ENCODE data around the gene LMAN2L.

Gene LMAN2L

GRCh38 chr2:96751800-96752199 lies 11.9 kb upstream of the LMAN2L start:
- no peak for TF ChIP-seq SPI1 (IDR thresholded peaks at IDR 0.05; ENCODE audit: borderline replicate concordance, low read depth)
- no peak for TF ChIP-seq REST (IDR thresholded peaks at IDR 0.05; ENCODE audit: insufficient replicate concordance, low read depth)
- TF ChIP-seq CTCF (IDR thresholded peaks at IDR 0.05; ENCODE audit: insufficient read depth, low read length): no peak
- TF ChIP-seq GABPA (IDR thresholded peaks at IDR 0.05; ENCODE audit: low read depth): no peak
- no peak for TF ChIP-seq POLR2AphosphoS5 (IDR thresholded peaks at IDR 0.05; ENCODE audit: low read depth)
- H3K4me3 ChIP-seq (replicated peaks; ENCODE audit: insufficient read depth, low read length): no peak overlapping the region
- DNase-seq (ENCODE audit: low read depth in 1 of 2, low spot score in 1 of 2): no peak

GRCh38 chr2:96747061-96747617 lies 7.3 kb upstream of the LMAN2L start:
- TF ChIP-seq GABPA (IDR thresholded peaks at IDR 0.05; ENCODE audit: low read depth): no peak
- no peak for TF ChIP-seq SPI1 (IDR thresholded peaks at IDR 0.05; ENCODE audit: borderline replicate concordance, low read depth)
- no peak for TF ChIP-seq CTCF (IDR thresholded peaks at IDR 0.05; ENCODE audit: insufficient read depth, low read length)
- no peak for TF ChIP-seq POLR2AphosphoS5 (IDR thresholded peaks at IDR 0.05; ENCODE audit: low read depth)
- TF ChIP-seq REST (IDR thresholded peaks at IDR 0.05; ENCODE audit: insufficient replicate concordance, low read depth): no peak
- Histone ChIP-seq H3K27me3 (ENCODE audit: insufficient read depth, poor library complexity, severe bottlenecking) (no peaks in the 10 kb centered on the region), H3K4me3 (replicated peaks; ENCODE audit: insufficient read depth, low read length) (no peak overlapping the region), H3K27ac (replicated peaks) (no peak overlapping the region)
- DNase-seq (ENCODE audit: low read depth in 1 of 2, low spot score in 1 of 2): no peak

More at GRCh38 chr2:96751800-96752199, 11.9 kb upstream of the LMAN2L start:
- H3K27ac ChIP-seq (replicated peaks): no peak overlapping the region
- no peaks in the 10 kb centered on the region for H3K27me3 ChIP-seq (ENCODE audit: insufficient read depth, poor library complexity, severe bottlenecking)

- Histone ChIP-seq H3K4me3 (replicated peaks; ENCODE audit: insufficient read depth, low read length) (peak overlapping the region; percentile 93), H3K27ac (replicated peaks) (peak overlapping the region; percentile 83), H3K27me3 (ENCODE audit: insufficient read depth, poor library complexity, severe bottlenecking) (no peaks in the 10 kb centered on the region)
- no peak for TF ChIP-seq GABPA (IDR thresholded peaks at IDR 0.05; ENCODE audit: low read depth)
- TF ChIP-seq POLR2AphosphoS5 (IDR thresholded peaks at IDR 0.05; ENCODE audit: low read depth): no peak
- TF ChIP-seq REST (IDR thresholded peaks at IDR 0.05; ENCODE audit: insufficient replicate concordance, low read depth): no peak
- TF ChIP-seq CTCF (IDR thresholded peaks at IDR 0.05; ENCODE audit: insufficient read depth, low read length): no peak
- no peak for TF ChIP-seq SPI1 (IDR thresholded peaks at IDR 0.05; ENCODE audit: borderline replicate concordance, low read depth)
- DNase-seq (ENCODE audit: low read depth in 1 of 2, low spot score in 1 of 2): no peak
Observed at GRCh38 chr2:96739076-96739632, 710 bp downstream of the LMAN2L start.
